GM21576 (cell line): ENCODE results near the gene MEIS2.

ENCODE experiments used
- ATAC-seq: cut with Tn5 transposase; IDR thresholded peaks from one replicate; pipeline ENCODE4 v1.9.1; 2021; ENCODE audit warnings: mild to moderate bottlenecking, moderate library complexity; ENCODE audit not compliant: unreplicated experiment

The MEIS2 gene

DNA sequence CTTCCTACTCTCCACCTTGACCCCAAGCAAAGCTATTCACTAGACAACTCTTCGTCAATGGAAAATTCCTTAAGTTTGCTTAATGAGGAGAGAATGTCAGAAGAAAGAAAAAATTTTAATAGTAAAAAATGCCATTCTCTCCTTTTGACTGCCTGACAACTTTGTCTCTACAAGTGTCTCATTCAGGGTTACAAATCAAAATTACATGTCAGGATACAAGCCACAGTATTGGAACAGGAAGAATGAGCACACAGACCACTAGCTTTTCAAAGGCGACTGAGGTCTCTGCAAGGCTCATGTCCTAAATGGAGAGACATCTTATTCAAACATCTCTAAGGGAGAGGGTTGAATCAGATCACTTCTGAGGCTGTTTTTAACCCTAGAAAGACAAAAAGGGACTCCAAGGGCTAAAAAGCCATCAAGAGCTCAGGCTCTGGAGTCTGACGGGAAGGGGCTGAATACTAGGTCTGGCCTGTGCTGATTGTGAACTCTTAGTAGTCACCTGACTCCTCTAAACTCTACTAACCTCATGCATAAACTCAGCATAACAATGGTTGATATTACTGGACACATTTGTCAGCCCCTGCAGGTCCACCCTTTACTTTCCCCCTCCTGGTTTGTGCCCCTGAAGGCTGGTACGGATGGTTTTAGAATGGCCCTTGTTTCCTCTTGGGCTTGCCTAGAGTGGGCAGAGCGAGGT, 12.8 kb upstream of the MEIS2 start:
- ATAC-seq, result no peak

GRCh38 chr15:37112171-37112570, 11.8 kb upstream of the MEIS2 start:
- no peak for ATAC-seq

DNA sequence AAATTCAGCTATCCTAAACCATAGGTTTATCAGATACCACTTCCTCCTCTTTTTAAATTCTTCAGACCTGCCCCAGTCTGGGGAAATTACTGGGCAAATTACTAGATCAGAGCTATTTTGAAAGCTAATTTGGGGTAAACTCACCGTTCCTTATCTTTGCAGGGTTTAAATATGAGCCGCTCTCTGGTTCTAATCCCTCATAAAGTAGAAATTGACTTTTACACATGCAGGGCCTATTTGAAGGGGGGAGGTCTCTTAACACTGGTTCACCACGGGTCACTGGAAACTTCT, 11.0 kb upstream of the MEIS2 start:
- no peak for ATAC-seq

DNA sequence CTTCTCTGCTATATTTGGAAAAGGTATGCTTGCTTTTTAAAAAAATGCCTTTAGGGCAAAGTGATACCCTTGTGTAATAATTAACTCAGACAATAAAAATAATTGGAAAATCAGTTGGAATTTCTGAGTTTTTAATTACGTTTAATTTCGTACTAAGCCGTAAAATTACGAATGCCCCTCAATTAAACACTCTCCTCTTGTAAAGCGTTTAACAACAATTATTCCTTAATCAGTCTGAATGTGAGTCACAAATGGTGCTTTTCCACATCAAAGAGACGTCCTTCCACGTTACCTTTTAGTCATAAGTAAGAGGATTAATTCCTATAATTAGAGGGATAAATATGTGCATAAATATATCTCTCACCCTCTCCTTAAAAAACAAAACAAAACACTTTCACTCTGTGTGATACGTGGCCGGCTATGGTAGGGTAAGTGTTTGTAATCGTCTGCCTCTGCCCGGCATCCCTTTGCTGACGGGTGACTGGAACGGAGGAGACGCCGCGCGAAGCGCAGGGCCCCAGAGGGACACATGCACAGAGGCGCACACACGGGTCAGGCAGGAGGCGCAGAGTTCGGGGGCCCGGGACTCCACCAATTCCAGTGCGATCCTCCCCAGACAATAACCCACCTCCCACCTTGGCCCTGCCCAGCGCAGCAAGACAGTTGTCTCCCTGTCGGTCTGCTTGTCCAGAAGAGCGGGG, 9.7 kb upstream of the MEIS2 start:
- no peak for ATAC-seq

GRCh38 chr15:37109168-37109871, 9.0 kb upstream of the MEIS2 start:
- ATAC-seq, result no peak

GRCh38 chr15:37108381-37109167, 8.2 kb upstream of the MEIS2 start:
- no peak for ATAC-seq

DNA sequence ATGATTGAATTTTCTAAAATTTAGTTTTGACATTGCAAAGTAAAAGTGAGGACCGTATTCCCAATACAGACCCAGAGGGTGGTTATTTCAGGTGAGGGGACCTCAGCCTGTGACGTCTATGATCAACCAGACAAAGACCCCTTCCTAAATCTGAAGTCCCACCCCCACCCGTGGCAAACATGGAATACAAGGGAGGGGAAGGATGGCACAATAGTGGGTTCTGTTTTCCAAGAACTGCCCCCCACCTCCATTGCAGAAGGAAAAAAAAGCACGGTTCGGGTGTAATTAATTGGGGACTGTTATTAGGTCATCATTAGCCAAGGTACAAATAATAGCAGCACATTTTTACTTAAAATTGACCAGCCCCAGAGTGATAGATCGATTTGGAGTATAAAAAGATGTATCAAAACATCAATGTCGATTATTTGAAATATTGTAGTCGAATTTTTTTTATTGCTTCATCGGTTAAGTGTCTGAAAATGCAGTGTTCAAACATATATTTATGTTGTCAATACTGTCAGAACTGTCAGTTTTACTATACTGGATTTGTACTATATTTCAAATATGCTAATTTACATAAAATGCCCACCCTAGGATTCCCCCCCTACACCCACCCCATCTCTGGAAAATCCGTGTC, 7.5 kb upstream of the MEIS2 start:
- no peak for ATAC-seq

DNA sequence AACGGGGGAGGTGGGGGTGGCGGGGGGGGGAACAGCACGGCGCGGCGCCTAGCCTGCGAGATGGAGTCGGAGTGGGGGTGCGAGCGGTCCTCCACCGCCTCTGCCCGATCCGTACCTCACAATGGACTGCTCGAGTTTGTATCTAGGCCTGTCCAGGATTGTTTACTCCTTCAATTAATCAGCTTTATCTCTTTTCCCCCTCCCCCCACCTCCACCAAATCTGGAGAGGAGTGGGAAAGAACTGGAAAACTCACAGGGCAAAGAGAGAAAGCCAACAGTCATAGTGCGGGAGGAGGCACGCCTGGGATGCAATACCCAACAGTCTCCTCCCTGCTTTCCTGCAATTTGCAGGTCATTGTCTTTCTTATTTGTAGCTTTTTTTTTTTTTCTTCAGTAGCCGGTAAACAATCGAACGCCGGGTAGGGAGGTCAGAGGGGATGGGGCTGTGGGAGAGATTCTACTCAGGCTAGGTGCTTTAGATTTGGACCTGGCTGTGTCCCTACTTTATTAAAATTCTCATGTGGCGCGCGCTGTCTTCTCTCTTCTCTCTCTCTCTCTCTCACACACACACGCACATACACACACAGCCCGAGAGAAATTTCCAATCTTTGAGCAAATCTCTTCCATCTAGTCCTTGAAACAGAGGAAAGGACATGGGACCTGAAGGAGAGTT, 6.9 kb upstream of the MEIS2 start:
- no peak for ATAC-seq

- ATAC-seq, result no peak
These were observed 6.2 kb upstream of the MEIS2 start for GRCh38 chr15:37106490-37107001.

DNA sequence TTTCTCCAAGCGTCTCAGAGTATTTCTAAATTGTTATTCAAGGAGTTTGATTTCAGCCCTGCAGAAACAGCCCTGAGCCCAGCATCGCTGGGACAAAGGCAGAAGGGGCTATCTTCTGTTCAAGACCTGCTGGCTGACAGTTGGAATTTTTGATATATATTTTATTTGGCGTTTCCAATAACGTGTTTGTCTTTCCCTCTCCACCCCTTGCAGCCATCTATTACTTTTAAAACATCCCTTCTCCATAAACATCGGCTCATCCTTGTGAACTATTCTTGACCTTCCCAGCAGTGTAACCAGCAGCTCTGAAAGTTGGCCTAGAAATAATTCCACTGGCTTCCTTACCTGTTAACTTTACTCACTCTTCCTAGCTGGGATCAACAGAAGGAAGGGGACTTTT, 5.5 kb upstream of the MEIS2 start:
- no peak for ATAC-seq

DNA sequence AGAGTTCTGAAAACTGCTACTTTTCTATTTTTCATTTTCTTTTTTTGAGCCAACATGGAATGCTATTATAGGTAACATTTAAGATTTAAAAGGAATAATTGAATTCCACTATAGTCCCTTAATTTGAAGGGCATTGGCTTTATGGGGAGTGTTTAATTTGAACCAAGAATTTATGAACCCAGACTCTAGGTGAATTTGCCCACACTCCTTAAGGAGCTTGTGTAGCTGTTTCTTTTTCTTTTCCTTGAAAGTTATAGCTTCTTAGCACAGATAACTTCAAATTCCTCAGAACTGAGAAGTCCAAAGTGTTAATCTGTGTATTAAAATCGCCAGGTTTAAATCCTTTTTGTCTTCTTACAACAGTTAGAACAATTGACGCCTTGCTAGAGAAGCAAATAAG, 4.7 kb upstream of the MEIS2 start:
- no peak for ATAC-seq

- ATAC-seq, result no peak
These were observed 4.2 kb upstream of the MEIS2 start for GRCh38 chr15:37104424-37104981.

- no peak for ATAC-seq
These were observed 3.4 kb upstream of the MEIS2 start for GRCh38 chr15:37103475-37104423.

GRCh38 chr15:37103163-37103435, 2.8 kb upstream of the MEIS2 start:
- ATAC-seq, result no peak

DNA sequence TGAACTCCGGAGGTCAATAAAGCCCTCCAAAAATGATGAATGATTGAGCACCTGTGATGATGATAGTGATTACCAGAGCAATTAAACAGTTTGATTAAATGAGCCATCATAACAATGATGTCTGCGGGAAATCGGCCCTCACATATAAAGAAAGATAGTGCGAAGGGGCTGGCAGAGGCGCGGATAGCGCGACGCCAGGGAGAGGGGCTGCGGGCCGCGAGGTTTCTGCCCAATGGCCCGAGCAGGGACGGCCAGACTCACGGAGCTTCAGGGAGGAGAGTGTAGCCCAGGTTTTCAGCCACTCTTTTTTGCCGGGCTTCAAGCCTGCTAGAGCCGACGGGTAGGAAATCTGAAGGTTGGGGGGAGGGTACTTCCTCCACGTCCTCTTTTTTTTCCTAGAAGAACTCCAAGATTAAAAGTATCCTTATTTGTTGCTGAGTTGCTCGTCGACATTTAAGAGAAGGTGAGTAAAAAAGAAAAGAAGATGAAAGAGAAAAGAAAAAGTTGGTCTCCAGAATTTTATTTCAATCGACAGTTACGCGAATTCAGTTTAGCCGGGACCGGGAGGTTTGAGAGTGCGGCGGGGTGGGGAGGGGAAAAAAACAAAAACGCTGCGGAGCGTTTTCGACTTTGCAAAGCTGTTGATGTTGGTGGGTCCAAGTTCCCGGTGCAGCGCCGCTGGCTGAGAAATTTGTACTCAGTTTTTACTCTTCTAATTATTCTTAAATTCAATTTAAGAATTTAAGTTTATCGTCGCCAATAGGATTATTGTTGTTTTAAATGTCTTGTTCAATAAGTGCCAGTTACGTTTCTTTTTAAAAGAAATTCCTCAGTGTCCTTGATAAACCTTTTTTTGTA, 2.2 kb upstream of the MEIS2 start:
- ATAC-seq, result no peak

GRCh38 chr15:37101980-37102304, 1.6 kb upstream of the MEIS2 start:
- no peak for ATAC-seq

DNA sequence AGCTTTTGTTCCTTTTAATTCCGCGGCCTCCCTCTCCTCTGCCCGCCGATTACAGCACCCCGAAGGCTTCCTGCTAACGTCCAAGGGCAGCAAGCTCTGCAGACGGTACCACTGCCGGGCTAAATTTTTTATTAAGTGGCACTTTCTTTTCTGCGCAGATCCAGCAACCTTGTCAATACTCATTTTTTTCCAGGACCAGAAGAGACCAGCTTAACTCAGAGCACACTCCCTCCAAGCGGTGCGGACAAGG, 542 bp upstream of the MEIS2 start:
- peak; percentile 15 for ATAC-seq

DNA sequence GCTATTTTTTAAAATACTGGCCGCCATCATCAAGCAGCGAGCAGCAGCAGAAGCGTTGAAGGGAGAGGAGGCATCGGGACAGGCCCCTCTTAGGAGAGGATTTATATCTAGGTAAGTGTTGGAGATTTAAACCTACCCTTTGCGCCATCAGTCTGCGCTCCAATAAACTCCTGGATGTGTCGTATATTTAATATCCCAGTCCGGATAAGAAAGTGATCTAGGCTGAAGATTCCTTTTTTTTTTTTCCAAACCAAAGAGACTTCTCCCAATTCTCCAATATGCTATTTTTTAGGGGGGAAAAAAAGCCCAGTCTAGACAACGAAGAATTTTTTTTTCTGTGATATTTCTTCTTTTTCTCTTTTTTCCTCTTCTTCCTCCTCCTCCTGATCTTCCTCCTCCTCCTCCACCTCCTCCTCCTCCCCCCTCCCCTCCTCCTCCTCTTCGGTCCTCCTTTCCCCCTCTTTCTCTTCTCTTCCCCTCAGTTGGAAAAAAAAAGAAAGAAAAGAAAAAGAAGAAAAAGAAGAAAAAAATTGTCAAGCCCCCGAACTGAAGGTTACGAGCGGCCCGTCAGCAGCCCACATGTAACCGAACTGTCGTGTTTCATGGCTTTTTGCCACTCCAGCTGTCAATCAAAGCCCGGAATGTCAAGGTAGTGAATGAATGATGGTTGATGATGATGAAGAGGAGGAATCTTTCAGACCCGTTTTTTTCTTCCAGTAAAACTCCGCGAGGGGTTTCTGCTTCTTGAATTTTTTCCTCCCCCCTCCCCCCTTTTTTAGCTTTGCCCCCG, 835 bp downstream of the MEIS2 start:
- ATAC-seq, result no peak
